Fibroblast of lung (primary cell): ENCODE results near the gene PFN1. TPM values are rescaled to one million over a fixed set of nuclear protein-coding genes. Genes with fewer than 3 reads are reported as not detected.

Source experiments
- DNase-seq, 2 donors: peaks; one replicate each; pipeline versions ENCODE4 v3.0.0 to v3.0.0-alpha.2; 2010; ENCODE audit warnings: low read depth in 2 of 2
- H2AFZ ChIP-seq: 2 replicates; pipeline ENCODE4 v1.5.1; 2012; ENCODE audit warnings: low read length, control low read depth, inconsistent platforms
- H3K27ac ChIP-seq: 2 replicates; pipeline ENCODE4 v1.5.1; 2011; ENCODE audit warnings: low read length, control low read depth; ENCODE audit not compliant: insufficient read depth
- H3K27me3 ChIP-seq: 2 replicates; pipeline ENCODE4 v1.5.1; 2011; ENCODE audit warnings: mild to moderate bottlenecking, low read length; ENCODE audit not compliant: control insufficient read depth, insufficient read depth
- H3K36me3 ChIP-seq: 2 replicates; pipeline ENCODE4 v1.5.1; 2011; ENCODE audit warnings: low read length; ENCODE audit not compliant: control insufficient read depth, insufficient read depth
- H3K4me1 ChIP-seq: 2 replicates; pipeline ENCODE4 v1.5.1; 2011; ENCODE audit warnings: low read length; ENCODE audit not compliant: control insufficient read depth, insufficient read depth; ENCODE audit errors: extremely low read depth
- H3K4me2 ChIP-seq: 2 replicates; pipeline ENCODE4 v1.5.1; 2011; ENCODE audit warnings: low read length, control low read depth; ENCODE audit not compliant: insufficient read depth; ENCODE audit errors: extremely low read depth
- H3K4me3 ChIP-seq, 4 experiments: fragments of 200-600 bp in 1 of 4; sonication (generic) in 1 of 4; replicated peaks in 1 of 4; 2 replicates each; pipeline ENCODE4 v1.5.1; 2011 to 2016; ENCODE audit warnings: low read length in 4 of 4, low read depth in 3 of 4, mild to moderate bottlenecking in 3 of 4, control low read depth in 2 of 4, inconsistent platforms in 1 of 4, mixed read lengths in 1 of 4; ENCODE audit not compliant: insufficient read depth in 1 of 4; ENCODE audit errors: control extremely low read depth in 1 of 4
- H3K79me2 ChIP-seq: 2 replicates; pipeline ENCODE4 v1.5.1; 2012; ENCODE audit warnings: mild to moderate bottlenecking, low read length, inconsistent platforms; ENCODE audit not compliant: control insufficient read depth, insufficient read depth
- H3K9ac ChIP-seq: 2 replicates; pipeline ENCODE4 v1.5.1; 2011; ENCODE audit warnings: mild to moderate bottlenecking, low read length, control low read depth; ENCODE audit not compliant: insufficient read depth
- H3K9me3 ChIP-seq: 2 replicates; pipeline ENCODE4 v1.5.1; 2012; ENCODE audit warnings: low read depth, low read length; ENCODE audit not compliant: control insufficient read depth, insufficient read depth
- H4K20me1 ChIP-seq: 2 replicates; pipeline ENCODE4 v1.5.1; 2011; ENCODE audit warnings: low read length; ENCODE audit not compliant: control insufficient read depth, insufficient read depth; ENCODE audit errors: extremely low read depth
- CTCF ChIP-seq, 2 donors: IDR thresholded peaks in 1 of 2; conservative IDR thresholded peaks in 1 of 2; 1 replicate in 1 of 2; 2 replicates in 1 of 2; pipeline ENCODE4 v1.5.1; 2011 to 2012; ENCODE audit warnings: low read length in 2 of 2, control low read depth in 1 of 2, inconsistent platforms in 1 of 2, low read depth in 1 of 2, mild to moderate bottlenecking in 1 of 2
- EZH2 ChIP-seq: IDR thresholded peaks from 2 replicates; pipeline ENCODE4 v1.5.1; 2012; ENCODE audit warnings: low read length, control low read depth, mild to moderate bottlenecking; ENCODE audit errors: missing control alignments
- polyA plus RNA-seq, 2 donors: library from polyadenylated mRNA; depleted of rRNA in 1 of 2; stranded (reverse) in 1 of 2; unstranded in 1 of 2; fragments of >200 nt; gene quantifications; 2 replicates each; pipeline ENCODE4 v1.2.1, GENCODE V29; 2011 to 2012; ENCODE audit warnings: missing spikeins in 1 of 2
- total RNA-seq: library from RNA; depleted of rRNA; stranded (reverse); fragments of >200 nt; gene quantifications from 2 replicates; pipeline ENCODE4 v1.2.1, GENCODE V29; 2014

PFN1 gene
- total and polyA plus RNA-seq, 2 donors (not counting 1 experiment from before 2014, with no cell fraction given), result 422 to 870 TPM

- Histone ChIP-seq H3K4me1 (peaks cover 15% of the 10 kb centered on the region), H2AFZ (no peak overlapping the region), H3K4me2 (no peak overlapping the region), H3K9ac (no peak overlapping the region), H3K4me3 (no peak overlapping the region), H3K79me2 (peaks cover 37% of the 10 kb centered on the region), H4K20me1 (no peaks in the 10 kb centered on the region), H3K27me3 (no peaks in the 10 kb centered on the region), H3K9me3 (no peaks in the 10 kb centered on the region), H3K27ac (no peak overlapping the region), H3K36me3 (peaks cover 17% of the 10 kb centered on the region)
- DNase-seq, result no peak
- TF ChIP-seq EZH2 (no peak), CTCF (conservative IDR thresholded peaks at IDR 0.05 in 1 of 2, IDR thresholded peaks at IDR 0.05 in 1 of 2; ENCODE audit: low read depth in 1 of 2, low read length in 2 of 2) (no peak)
These were observed 10.8 kb downstream of the PFN1 start for GRCh38 chr17:4937553-4937952.

- DNase-seq, result no peak
- H4K20me1 ChIP-seq, result no peaks in the 10 kb centered on the region
- peaks cover 26% of the 10 kb centered on the region for H3K79me2 ChIP-seq
- no peaks in the 10 kb centered on the region for H3K27me3 ChIP-seq
- no peak overlapping the region for H3K27ac ChIP-seq
- no peaks in the 10 kb centered on the region for H3K9me3 ChIP-seq
- no peak overlapping the region for H3K9ac ChIP-seq
- no peak overlapping the region for H2AFZ ChIP-seq
- no peak overlapping the region for H3K4me2 ChIP-seq
- peaks cover 13% of the 10 kb centered on the region for H3K4me1 ChIP-seq
- no peak for TF ChIP-seq EZH2
- TF ChIP-seq CTCF (conservative IDR thresholded peaks at IDR 0.05 in 1 of 2, IDR thresholded peaks at IDR 0.05 in 1 of 2; ENCODE audit: low read depth in 1 of 2, low read length in 2 of 2), result no peak
- H3K36me3 ChIP-seq, result peaks cover 13% of the 10 kb centered on the region
- H3K4me3 ChIP-seq, result no peak overlapping the region
These were observed 11.9 kb downstream of the PFN1 start for GRCh38 chr17:4936436-4936835.

GRCh38 chr17:4935650-4936049 lies 12.7 kb downstream of the PFN1 start:
- H3K79me2 ChIP-seq, result peaks cover 18% of the 10 kb centered on the region
- H3K36me3 ChIP-seq, result peaks cover 13% of the 10 kb centered on the region
- no peak for DNase-seq
- H3K4me2 ChIP-seq, result no peak overlapping the region
- no peak overlapping the region for H3K4me3 ChIP-seq
- no peaks in the 10 kb centered on the region for H3K9me3 ChIP-seq
- TF ChIP-seq EZH2 (no peak), CTCF (conservative IDR thresholded peaks at IDR 0.05 in 1 of 2, IDR thresholded peaks at IDR 0.05 in 1 of 2; ENCODE audit: low read depth in 1 of 2, low read length in 2 of 2) (no peak)
- no peak overlapping the region for H3K27ac ChIP-seq
- peaks cover 10% of the 10 kb centered on the region for H3K4me1 ChIP-seq
- no peak overlapping the region for H3K9ac ChIP-seq
- no peaks in the 10 kb centered on the region for H4K20me1 ChIP-seq
- H3K27me3 ChIP-seq, result no peaks in the 10 kb centered on the region
- H2AFZ ChIP-seq, result no peak overlapping the region
